22Rv1 (cell line): Measurements from ENCODE around the gene PTPRM.

Experiments
- H3K27ac ChIP-seq: fragments of 450-650 bp; 2 replicates; pipeline ENCODE4 v1.5.1; 2017
- CTCF ChIP-seq: fragments of 450-650 bp; IDR thresholded peaks from 2 replicates; pipeline ENCODE4 v1.5.1; 2017; ENCODE audit warnings: mild to moderate bottlenecking
- ZFX ChIP-seq: fragments of 450-650 bp; IDR thresholded peaks from 2 replicates; pipeline ENCODE4 v1.6.1; 2017; ENCODE audit warnings: antibody characterized with exemption, borderline replicate concordance

PTPRM gene

GRCh38 chr18:7937268-7937667 is 370.2 kb downstream of the PTPRM start:
- TF ChIP-seq CTCF = no peak
- TF ChIP-seq ZFX = no peak
- no peak overlapping the region for H3K27ac ChIP-seq

GRCh38 chr18:7939521-7939920 is 372.4 kb downstream of the PTPRM start:
- TF ChIP-seq CTCF (no peak), ZFX (no peak)
- no peak overlapping the region for H3K27ac ChIP-seq

- no peak for TF ChIP-seq CTCF
- no peak for TF ChIP-seq ZFX
Observed at GRCh38 chr18:7940379-7940778, 373.3 kb downstream of the PTPRM start.

GRCh38 chr18:7940971-7941370 is 373.9 kb downstream of the PTPRM start:
- H3K27ac ChIP-seq = no peak overlapping the region
- TF ChIP-seq CTCF (no peak), ZFX (no peak)

More at GRCh38 chr18:7940379-7940778, 373.3 kb downstream of the PTPRM start:
- no peak overlapping the region for H3K27ac ChIP-seq

- H3K27ac ChIP-seq = no peak overlapping the region
- no peak for TF ChIP-seq CTCF
- no peak for TF ChIP-seq ZFX
Observed at GRCh38 chr18:7941533-7941932, 374.4 kb downstream of the PTPRM start.

GRCh38 chr18:7945882-7946281 is 378.8 kb downstream of the PTPRM start:
- no peak for TF ChIP-seq ZFX
- no peak for TF ChIP-seq CTCF

GRCh38 chr18:7946734-7947377 is 379.7 kb downstream of the PTPRM start:
- no peak overlapping the region for H3K27ac ChIP-seq
- TF ChIP-seq ZFX = no peak
- TF ChIP-seq CTCF = no peak

More at GRCh38 chr18:7945882-7946281, 378.8 kb downstream of the PTPRM start:
- H3K27ac ChIP-seq = no peak overlapping the region
